ENCODE results near the gene AIMP1. TPM values are rescaled to one million over a fixed set of nuclear protein-coding genes. Genes with fewer than 3 reads are reported as not detected.

AIMP1 gene
- total RNA-seq, 4 donors from 2014 or later, result 26.5 to 33.0 (median 30.0) TPM

DNA sequence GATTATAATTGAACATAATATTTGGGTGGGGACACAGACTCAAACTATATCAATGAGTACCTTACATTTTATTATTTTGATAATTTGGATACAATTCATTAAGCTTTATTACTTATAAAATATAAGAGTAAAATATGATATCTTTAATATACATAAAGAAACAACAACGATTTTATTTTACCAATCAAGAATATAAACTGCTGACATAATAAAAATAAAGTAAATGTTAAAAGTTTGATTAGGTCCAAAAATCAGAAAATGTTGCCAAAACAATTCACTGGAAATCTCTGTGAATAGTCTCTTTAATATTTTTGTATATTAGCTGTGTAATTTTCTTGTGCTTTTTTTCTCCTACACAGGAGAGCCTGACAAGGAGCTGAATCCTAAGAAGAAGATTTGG lies 30.8 kb downstream of the AIMP1 start:
- no peak for TF ChIP-seq POLR2A (IDR thresholded peaks at IDR 0.05)
- TF ChIP-seq, protein P1, sequence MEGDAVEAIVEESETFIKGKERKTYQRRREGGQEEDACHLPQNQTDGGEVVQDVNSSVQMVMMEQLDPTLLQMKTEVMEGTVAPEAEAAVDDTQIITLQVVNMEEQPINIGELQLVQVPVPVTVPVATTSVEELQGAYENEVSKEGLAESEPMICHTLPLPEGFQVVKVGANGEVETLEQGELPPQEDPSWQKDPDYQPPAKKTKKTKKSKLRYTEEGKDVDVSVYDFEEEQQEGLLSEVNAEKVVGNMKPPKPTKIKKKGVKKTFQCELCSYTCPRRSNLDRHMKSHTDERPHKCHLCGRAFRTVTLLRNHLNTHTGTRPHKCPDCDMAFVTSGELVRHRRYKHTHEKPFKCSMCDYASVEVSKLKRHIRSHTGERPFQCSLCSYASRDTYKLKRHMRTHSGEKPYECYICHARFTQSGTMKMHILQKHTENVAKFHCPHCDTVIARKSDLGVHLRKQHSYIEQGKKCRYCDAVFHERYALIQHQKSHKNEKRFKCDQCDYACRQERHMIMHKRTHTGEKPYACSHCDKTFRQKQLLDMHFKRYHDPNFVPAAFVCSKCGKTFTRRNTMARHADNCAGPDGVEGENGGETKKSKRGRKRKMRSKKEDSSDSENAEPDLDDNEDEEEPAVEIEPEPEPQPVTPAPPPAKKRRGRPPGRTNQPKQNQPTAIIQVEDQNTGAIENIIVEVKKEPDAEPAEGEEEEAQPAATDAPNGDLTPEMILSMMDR (IDR thresholded peaks at IDR 0.05), result no peak
- no peak for DNase-seq
- Histone ChIP-seq H3K9me3 (no peaks in the 10 kb centered on the region), H3K27me3 (no peaks in the 10 kb centered on the region), H3K4me1 (peaks cover 0 to 5% of the 10 kb centered on the region in 2 donors), H3K4me3 (replicated peaks in 1 of 3) (no peak overlapping the region), H3K36me3 (peaks cover 7 to 13% of the 10 kb centered on the region in 2 donors), H3K27ac (no peak overlapping the region)
- 93 to 95% methylated on average over 1 of the region's 1 CpG for WGBS, 2 donors
- intact Hi-C loops (cut with DNase I), result no loop called here

DNA sequence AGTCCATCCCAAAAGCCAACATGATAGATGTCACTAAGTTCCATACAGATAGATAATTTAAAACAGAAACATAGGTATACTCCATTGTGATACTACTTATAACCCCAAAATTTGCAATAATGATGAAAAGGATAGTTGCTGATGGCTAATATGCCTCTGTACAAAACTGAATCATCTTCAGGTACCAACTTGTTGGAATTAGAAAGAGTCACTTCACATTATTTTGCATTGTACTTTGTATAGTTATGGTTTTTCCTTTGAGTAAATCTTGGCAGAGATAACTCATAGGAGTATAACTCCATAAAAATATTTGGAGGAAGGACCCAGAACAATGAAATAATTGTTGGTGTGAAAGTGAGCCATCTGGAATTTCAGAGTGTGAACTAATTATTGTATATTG lies 34.7 kb downstream of the AIMP1 start:
- Histone ChIP-seq H3K27ac (no peak overlapping the region), H3K4me1 (no peaks in the 10 kb centered on the region), H3K27me3 (no peaks in the 10 kb centered on the region), H3K4me3 (replicated peaks in 1 of 3) (no peak overlapping the region), H3K9me3 (no peaks in the 10 kb centered on the region), H3K36me3 (peaks cover 7 to 13% of the 10 kb centered on the region in 2 donors)
- intact Hi-C loops (cut with DNase I), result no loop called here
- DNase-seq, result no peak
- no peak for TF ChIP-seq POLR2A (IDR thresholded peaks at IDR 0.05)
- TF ChIP-seq, protein P1 (IDR thresholded peaks at IDR 0.05), result no peak

DNA sequence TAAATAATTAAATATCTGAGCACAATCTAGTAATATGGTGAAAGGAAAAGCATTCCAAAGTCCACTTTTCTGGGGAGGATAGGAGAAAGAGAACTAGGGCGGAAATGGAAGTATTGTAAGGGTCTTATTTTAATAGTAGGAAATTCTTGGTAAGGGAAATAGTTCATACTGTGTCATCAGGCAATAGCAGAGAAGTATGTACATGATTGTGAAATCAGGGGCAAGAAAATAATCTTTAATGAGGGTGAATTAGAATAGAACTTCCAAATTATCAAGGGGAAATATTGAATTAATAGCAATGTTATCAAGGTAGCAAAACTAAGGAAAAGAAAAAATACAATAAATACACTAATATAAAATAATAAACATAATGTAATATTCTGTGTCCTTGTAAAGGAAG lies 37.4 kb downstream of the AIMP1 start:
- intact Hi-C loops (cut with DNase I), result no loop called here
- H3K4me3 ChIP-seq (replicated peaks in 1 of 3), result no peak overlapping the region
- no peak for DNase-seq
- no peak for TF ChIP-seq POLR2A (IDR thresholded peaks at IDR 0.05)
- TF ChIP-seq, protein P1 (IDR thresholded peaks at IDR 0.05), result no peak
- 95 to 100% methylated on average over 1 of the region's 1 CpG for WGBS, 2 donors
- H3K4me1 ChIP-seq, result no peaks in the 10 kb centered on the region
- no peak overlapping the region for H3K27ac ChIP-seq
- H3K36me3 ChIP-seq, result peaks cover 2% of the 10 kb centered on the region in 2 donors
- H3K27me3 ChIP-seq, result no peaks in the 10 kb centered on the region
- H3K9me3 ChIP-seq, result no peaks in the 10 kb centered on the region

DNA sequence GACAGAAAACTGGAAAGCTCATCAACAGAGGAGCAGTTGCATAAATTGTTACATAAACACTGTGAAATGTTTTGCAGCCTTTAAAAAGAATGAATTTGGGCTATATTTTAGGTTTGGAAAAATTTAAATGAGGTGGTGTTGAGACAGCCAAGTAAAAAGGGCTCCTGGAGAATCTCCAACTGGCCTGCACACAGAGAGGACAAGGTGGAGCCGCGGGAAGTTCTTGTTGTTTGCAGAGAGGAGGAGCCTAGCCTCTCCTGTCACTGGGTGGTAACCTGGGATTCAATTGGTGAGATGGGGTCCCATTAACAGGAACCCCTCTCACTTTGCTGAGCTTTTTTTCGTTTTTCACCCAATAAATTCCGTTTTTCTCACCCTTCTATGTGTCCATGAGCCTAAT lies 38.8 kb downstream of the AIMP1 start:
- no peak for DNase-seq
- no peak for TF ChIP-seq POLR2A (IDR thresholded peaks at IDR 0.05)
- TF ChIP-seq, protein P1 (IDR thresholded peaks at IDR 0.05), result no peak
- Histone ChIP-seq H3K9me3 (no peaks in the 10 kb centered on the region), H3K27ac (no peak overlapping the region), H3K36me3 (no peaks in the 10 kb centered on the region), H3K4me3 (replicated peaks in 1 of 3) (no peak overlapping the region), H3K4me1 (no peaks in the 10 kb centered on the region), H3K27me3 (no peaks in the 10 kb centered on the region)
- WGBS, 2 donors, result 57 to 59% methylated on average over 4 of the region's 4 CpGs
- intact Hi-C loops (cut with DNase I), result no loop called here

DNA sequence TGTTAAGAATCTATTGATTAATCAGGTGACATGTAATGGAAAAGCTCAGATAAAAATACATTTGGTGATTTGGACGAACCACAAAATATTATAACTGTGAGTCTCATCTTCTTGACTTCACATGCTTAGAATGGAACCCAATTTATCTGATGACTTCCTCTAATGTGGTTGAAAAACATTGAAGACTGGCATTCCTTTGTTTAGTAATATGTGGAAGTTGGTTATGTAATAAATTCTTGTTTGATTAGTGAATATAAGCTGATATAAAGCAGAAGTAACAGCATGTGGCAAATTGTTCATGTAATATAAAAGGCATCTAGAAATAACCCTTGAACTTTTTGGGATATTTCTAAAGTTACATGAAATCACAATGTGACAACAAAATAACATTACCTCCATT lies 42.5 kb downstream of the AIMP1 start:
- Histone ChIP-seq H3K9me3 (no peaks in the 10 kb centered on the region), H3K36me3 (no peaks in the 10 kb centered on the region), H3K4me1 (no peaks in the 10 kb centered on the region), H3K27ac (no peak overlapping the region), H3K4me3 (replicated peaks in 1 of 3) (no peak overlapping the region), H3K27me3 (no peaks in the 10 kb centered on the region)
- WGBS, 2 donors, result 81 to 94% methylated on average over 1 of the region's 1 CpG
- DNase-seq, result no peak
- TF ChIP-seq, protein P1 (IDR thresholded peaks at IDR 0.05), result no peak
- no peak for TF ChIP-seq POLR2A (IDR thresholded peaks at IDR 0.05)
- intact Hi-C loops (cut with DNase I), result no loop called here
